ENCODE data around the gene THSD4.

Gene THSD4

GRCh38 chr15:71447328-71448250, 332.3 kb downstream of the THSD4 start:
- POLR2A ChIA-PET, result no interaction called here
- DNase-seq (ENCODE audit: extremely low spot score), result no peak
- TF ChIP-seq CTCF (IDR thresholded peaks at IDR 0.05; ENCODE audit: control extremely low read depth, extremely low read depth, low read depth, missing control alignments), result no peak
- CTCF ChIA-PET, result interaction anchor here (0.8 to 1.4 kb wide), 7 partner anchors 15 to 622 kb away, joined by 3 to 7 read pairs (median 3); no protein-coding TSS in a partner anchor

GRCh38 chr15:71448688-71449114, 333.4 kb downstream of the THSD4 start:
- TF ChIP-seq CTCF (IDR thresholded peaks at IDR 0.05; ENCODE audit: control extremely low read depth, extremely low read depth, low read depth, missing control alignments), result peak; percentile 79
- peak; percentile 44 for DNase-seq (ENCODE audit: extremely low spot score)
- ChIA-PET POLR2A (no interaction called here), CTCF (interaction anchor here (0.8 to 1.8 kb wide), 4 partner anchors 36 to 476 kb away, joined by 3 to 7 read pairs (median 3); no protein-coding TSS in a partner anchor)

- CTCF ChIA-PET, result interaction anchor here (0.8 to 2.6 kb wide), 9 partner anchors 9 to 476 kb away, joined by 3 to 11 read pairs (median 4); no protein-coding TSS in a partner anchor
- TF ChIP-seq CTCF (IDR thresholded peaks at IDR 0.05; ENCODE audit: control extremely low read depth, extremely low read depth, low read depth, missing control alignments), result no peak
- POLR2A ChIA-PET, result no interaction called here
- DNase-seq (ENCODE audit: extremely low spot score), result no peak
These were observed 334.1 kb downstream of the THSD4 start for GRCh38 chr15:71449363-71449762.

GRCh38 chr15:71449956-71450355, 334.7 kb downstream of the THSD4 start:
- POLR2A ChIA-PET, result interaction anchor here (0.7 kb wide), 1 partner anchor 323 kb away, joined by 3 read pairs; no protein-coding TSS in a partner anchor
- CTCF ChIA-PET, result interaction anchor here (1.0 to 2.6 kb wide), 8 partner anchors 9 to 477 kb away, joined by 3 to 11 read pairs (median 4); no protein-coding TSS in a partner anchor
- no peak for TF ChIP-seq CTCF (IDR thresholded peaks at IDR 0.05; ENCODE audit: control extremely low read depth, extremely low read depth, low read depth, missing control alignments)
- DNase-seq (ENCODE audit: extremely low spot score), result no peak

GRCh38 chr15:71451130-71451529, 335.9 kb downstream of the THSD4 start:
- TF ChIP-seq CTCF (IDR thresholded peaks at IDR 0.05; ENCODE audit: control extremely low read depth, extremely low read depth, low read depth, missing control alignments), result no peak
- DNase-seq (ENCODE audit: extremely low spot score), result no peak
- ChIA-PET POLR2A (no interaction called here), CTCF (interaction anchor here (1.0 to 2.6 kb wide), 5 partner anchors 11 to 281 kb away, joined by 3 to 11 read pairs (median 3); no protein-coding TSS in a partner anchor)

GRCh38 chr15:71452893-71453292, 337.6 kb downstream of the THSD4 start:
- TF ChIP-seq CTCF (IDR thresholded peaks at IDR 0.05; ENCODE audit: control extremely low read depth, extremely low read depth, low read depth, missing control alignments), result no peak
- ChIA-PET POLR2A (no interaction called here), CTCF (interaction anchor here (1.1 to 2.5 kb wide), 4 partner anchors 9 to 278 kb away, joined by 3 to 10 read pairs (median 4); no protein-coding TSS in a partner anchor)
- no peak for DNase-seq (ENCODE audit: extremely low spot score)

All from GM10248 (cell line).